ENCODE results near the gene OR51I1. TPM values are rescaled to one million over a fixed set of nuclear protein-coding genes. Genes with fewer than 3 reads are reported as not detected.

The OR51I1 gene
- not detected in 2 replicates for total RNA-seq
- long read RNA-seq, result 0 reads

GRCh38 chr11:5441414-5441813, at the start of gene OR51I1:
Gene OR51I1 (minus strand): TSS chr11:5441514. CDS start chr11:5441514, 0 bp downstream.
- Mint-ChIP-seq H3K27ac (no peak within 1 kb of the TSS), H3K36me3 (ENCODE audit: insufficient read depth) (no peaks in the 10 kb centered on the region), H3K27me3 (peaks cover 3% of the 10 kb centered on the region), H3K4me3 (ENCODE audit: low read depth) (no peak within 1 kb of the TSS), H3K9me3 (ENCODE audit: low read depth) (no peaks in the 10 kb centered on the region), H3K4me1 (ENCODE audit: low read depth) (peaks cover 7% of the 10 kb centered on the region)
- DNase-seq (ENCODE audit: low spot score, unreplicated experiment), result no peak
- TF ChIP-seq CTCF (IDR thresholded peaks at IDR 0.05; ENCODE audit: unreplicated experiment), result no peak

- Mint-ChIP-seq H3K4me1 (ENCODE audit: low read depth) (no peaks in the 10 kb centered on the region), H3K9me3 (ENCODE audit: low read depth) (no peaks in the 10 kb centered on the region), H3K36me3 (ENCODE audit: insufficient read depth) (no peaks in the 10 kb centered on the region), H3K27ac (no peak overlapping the region), H3K4me3 (ENCODE audit: low read depth) (no peak overlapping the region), H3K27me3 (no peaks in the 10 kb centered on the region)
- no peak for DNase-seq (ENCODE audit: low spot score, unreplicated experiment)
- no peak for TF ChIP-seq CTCF (IDR thresholded peaks at IDR 0.05; ENCODE audit: unreplicated experiment)
These were observed 48.5 kb upstream of the OR51I1 start for GRCh38 chr11:5489576-5490357.

GRCh38 chr11:5488798-5489399, 47.6 kb upstream of the OR51I1 start:
- no peaks in the 10 kb centered on the region for H3K36me3 Mint-ChIP-seq (ENCODE audit: insufficient read depth)
- no peaks in the 10 kb centered on the region for H3K9me3 Mint-ChIP-seq (ENCODE audit: low read depth)
- H3K27me3 Mint-ChIP-seq, result no peaks in the 10 kb centered on the region
- DNase-seq (ENCODE audit: low spot score, unreplicated experiment), result no peak
- TF ChIP-seq CTCF (IDR thresholded peaks at IDR 0.05; ENCODE audit: unreplicated experiment), result no peak
- no peaks in the 10 kb centered on the region for H3K4me1 Mint-ChIP-seq (ENCODE audit: low read depth)
- no peak overlapping the region for H3K27ac Mint-ChIP-seq
- H3K4me3 Mint-ChIP-seq (ENCODE audit: low read depth), result no peak overlapping the region

GRCh38 chr11:5488385-5488784, 47.1 kb upstream of the OR51I1 start, which contains the start of gene OR52D1:
Gene OR52D1 (plus strand): TSS chr11:5488685. CDS start chr11:5488707, 22 bp downstream.
- no peaks in the 10 kb centered on the region for H3K27me3 Mint-ChIP-seq
- no peaks in the 10 kb centered on the region for H3K36me3 Mint-ChIP-seq (ENCODE audit: insufficient read depth)
- H3K4me3 Mint-ChIP-seq (ENCODE audit: low read depth), result no peak within 1 kb of the TSS
- no peaks in the 10 kb centered on the region for H3K4me1 Mint-ChIP-seq (ENCODE audit: low read depth)
- no peak for DNase-seq (ENCODE audit: low spot score, unreplicated experiment)
- no peak for TF ChIP-seq CTCF (IDR thresholded peaks at IDR 0.05; ENCODE audit: unreplicated experiment)
- H3K27ac Mint-ChIP-seq, result no peak within 1 kb of the TSS
- H3K9me3 Mint-ChIP-seq (ENCODE audit: low read depth), result no peaks in the 10 kb centered on the region

GRCh38 chr11:5486421-5486820, 45.1 kb upstream of the OR51I1 start:
- Mint-ChIP-seq H3K4me1 (ENCODE audit: low read depth) (no peaks in the 10 kb centered on the region), H3K27ac (no peak overlapping the region), H3K27me3 (no peaks in the 10 kb centered on the region), H3K36me3 (ENCODE audit: insufficient read depth) (no peaks in the 10 kb centered on the region), H3K4me3 (ENCODE audit: low read depth) (no peak overlapping the region), H3K9me3 (ENCODE audit: low read depth) (no peaks in the 10 kb centered on the region)
- TF ChIP-seq CTCF (IDR thresholded peaks at IDR 0.05; ENCODE audit: unreplicated experiment), result no peak
- no peak for DNase-seq (ENCODE audit: low spot score, unreplicated experiment)
